Hematopoietic multipotent progenitor cell treated with erythropoietin and hydrocortisone succinate and interleukin-3 and kit ligand, for 6 days (in vitro differentiated cells): ENCODE measurements around the gene FAM156B.
"Not testable (repeated sequence)": the region's sequence is repeated elsewhere in the genome, so short reads cannot be mapped to it uniquely, and the experiment has no call there.

Experiments used
- DNase-seq: peaks from one replicate; pipeline ENCODE4 v3.0.0-alpha.2; 2015

The FAM156B gene

GRCh38 chrX:52896855-52897709 lies at the start of gene FAM156B:
Gene FAM156B, plus strand, starts transcription at chrX:52897330. Its CDS starts 9,896 bp downstream, at chrX:52907226.
- not testable (repeated sequence) for DNase-seq

- no peak for DNase-seq
Observed at GRCh38 chrX:52852110-52852860, 44.8 kb upstream of the FAM156B start.

GRCh38 chrX:52856991-52857525 lies 40.1 kb upstream of the FAM156B start:
- not testable (repeated sequence) for DNase-seq

- no peak for DNase-seq
Observed at GRCh38 chrX:52865343-52865998, 31.7 kb upstream of the FAM156B start.

- DNase-seq: no peak
Observed at GRCh38 chrX:52867610-52868348, 29.4 kb upstream of the FAM156B start, which contains the start of gene XAGE3. Gene XAGE3, minus strand, starts transcription at chrX:52868083. Its CDS starts 950 bp downstream, at chrX:52867133.

GRCh38 chrX:52870046-52870445 lies 27.1 kb upstream of the FAM156B start:
- no peak for DNase-seq

- DNase-seq: not testable (repeated sequence)
Observed at GRCh38 chrX:52873825-52874224, 23.3 kb upstream of the FAM156B start.

- DNase-seq: no peak
Observed at GRCh38 chrX:52874661-52875060, 22.5 kb upstream of the FAM156B start.

GRCh38 chrX:52875436-52875835 lies 21.7 kb upstream of the FAM156B start:
- not testable (repeated sequence) for DNase-seq

- DNase-seq: not testable (repeated sequence)
Observed at GRCh38 chrX:52876386-52876785, 20.7 kb upstream of the FAM156B start.

GRCh38 chrX:52887459-52887858 lies 9.7 kb upstream of the FAM156B start:
- not testable (repeated sequence) for DNase-seq

- DNase-seq: not testable (repeated sequence)
Observed at GRCh38 chrX:52888090-52888489, 9.0 kb upstream of the FAM156B start.

- DNase-seq: not testable (repeated sequence)
Observed at GRCh38 chrX:52896438-52896837, 692 bp upstream of the FAM156B start.

GRCh38 chrX:52905531-52905930 lies 8.4 kb downstream of the FAM156B start:
- DNase-seq: not testable (repeated sequence)

- not testable (repeated sequence) for DNase-seq
Observed at GRCh38 chrX:52906072-52906471, 8.9 kb downstream of the FAM156B start.

GRCh38 chrX:52907137-52907536 lies 10.0 kb downstream of the FAM156B start:
- DNase-seq: not testable (repeated sequence)

- DNase-seq: not testable (repeated sequence)
Observed at GRCh38 chrX:52907900-52908299, 10.8 kb downstream of the FAM156B start.

GRCh38 chrX:52909313-52909969 lies 12.3 kb downstream of the FAM156B start:
- DNase-seq: not testable (repeated sequence)

- not testable (repeated sequence) for DNase-seq
Observed at GRCh38 chrX:52913681-52914080, 16.6 kb downstream of the FAM156B start.

GRCh38 chrX:52914704-52915103 lies 17.6 kb downstream of the FAM156B start:
- DNase-seq: not testable (repeated sequence)

- DNase-seq: peak; percentile 10
Observed at GRCh38 chrX:52923781-52924241, 26.7 kb downstream of the FAM156B start.
